HEK293T (cell line): ENCODE measurements around the gene VSTM4.

Experiments
- CTCF ChIA-PET: fragments of 350-600 bp; formaldehyde crosslinking; extraction: SDS; loops from one replicate; lab custom pipeline; 2021; ENCODE audit warnings: antibody characterized with exemption, inconsistent platforms; lab: Yijun Ruan, JAX
- POLR2A ChIA-PET: fragments of 350-600 bp; formaldehyde crosslinking; extraction: SDS; loops from one replicate; lab custom pipeline; 2020; ENCODE audit warnings: antibody characterized with exemption, inconsistent platforms; lab: Yijun Ruan, JAX
- DNase-seq: peaks from one replicate; pipeline ENCODE4 v3.0.0; 2012; ENCODE audit warnings: mixed read lengths; ENCODE audit errors: extremely low spot score
- ARNT ChIP-seq: fragments of 450-650 bp; IDR thresholded peaks from 2 replicates; pipeline ENCODE4 v1.6.1; 2017; ENCODE audit warnings: mild to moderate bottlenecking
- BHLHE40 ChIP-seq: fragments of 450-650 bp; IDR thresholded peaks from 2 replicates; pipeline ENCODE4 v1.6.1; 2016; ENCODE audit warnings: mild to moderate bottlenecking, moderate library complexity, borderline replicate concordance
- CTBP1 ChIP-seq: fragments of 450-650 bp; IDR thresholded peaks from 2 replicates; pipeline ENCODE4 v1.6.1; 2016; ENCODE audit warnings: borderline replicate concordance
- ELF4 ChIP-seq: fragments of 450-650 bp; IDR thresholded peaks from 2 replicates; pipeline ENCODE4 v1.6.1; 2017; ENCODE audit warnings: antibody characterized with exemption
- FOXA1 ChIP-seq: fragments of 450-650 bp; IDR thresholded peaks from 2 replicates; pipeline ENCODE4 v1.6.1; 2016; ENCODE audit warnings: mild to moderate bottlenecking
- FOXK2 ChIP-seq: fragments of 450-650 bp; IDR thresholded peaks from 2 replicates; pipeline ENCODE4 v1.6.1; 2016; ENCODE audit warnings: mild to moderate bottlenecking
- FOXM1 ChIP-seq: fragments of 450-650 bp; IDR thresholded peaks from 2 replicates; pipeline ENCODE4 v1.6.1; 2017; ENCODE audit warnings: mild to moderate bottlenecking, borderline replicate concordance
- HDGF ChIP-seq: fragments of 450-650 bp; IDR thresholded peaks from 2 replicates; pipeline ENCODE4 v1.6.1; 2017; ENCODE audit warnings: antibody characterized with exemption, borderline replicate concordance
- L3MBTL2 ChIP-seq: fragments of 450-650 bp; conservative IDR thresholded peaks from 2 replicates; pipeline ENCODE4 v1.6.1; 2016; ENCODE audit warnings: mild to moderate bottlenecking
- LEF1 ChIP-seq: fragments of 450-650 bp; IDR thresholded peaks from 2 replicates; pipeline ENCODE4 v1.6.1; 2017; ENCODE audit warnings: mild to moderate bottlenecking, borderline replicate concordance
- NFRKB ChIP-seq: fragments of 450-650 bp; IDR thresholded peaks from 2 replicates; pipeline ENCODE4 v1.6.1; 2016; ENCODE audit warnings: mild to moderate bottlenecking, moderate library complexity
- SP1 ChIP-seq: fragments of 450-650 bp; IDR thresholded peaks from 2 replicates; pipeline ENCODE4 v1.6.1; 2017
- SUZ12 ChIP-seq: fragments of 450-650 bp; IDR thresholded peaks from 2 replicates; pipeline ENCODE4 v1.6.1; 2016; ENCODE audit warnings: mild to moderate bottlenecking
- TARDBP ChIP-seq: fragments of 450-650 bp; IDR thresholded peaks from 2 replicates; pipeline ENCODE4 v1.6.1; 2016
- ZNF384 ChIP-seq: fragments of 450-650 bp; IDR thresholded peaks from 2 replicates; pipeline ENCODE4 v1.6.1; 2016
- TF ChIP-seq, protein P1 (sequence below): fragments of 450-650 bp; IDR thresholded peaks from 2 replicates; pipeline ENCODE4 v1.6.1; 2016

VSTM4 gene, protein sequence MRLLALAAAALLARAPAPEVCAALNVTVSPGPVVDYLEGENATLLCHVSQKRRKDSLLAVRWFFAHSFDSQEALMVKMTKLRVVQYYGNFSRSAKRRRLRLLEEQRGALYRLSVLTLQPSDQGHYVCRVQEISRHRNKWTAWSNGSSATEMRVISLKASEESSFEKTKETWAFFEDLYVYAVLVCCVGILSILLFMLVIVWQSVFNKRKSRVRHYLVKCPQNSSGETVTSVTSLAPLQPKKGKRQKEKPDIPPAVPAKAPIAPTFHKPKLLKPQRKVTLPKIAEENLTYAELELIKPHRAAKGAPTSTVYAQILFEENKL

DNA sequence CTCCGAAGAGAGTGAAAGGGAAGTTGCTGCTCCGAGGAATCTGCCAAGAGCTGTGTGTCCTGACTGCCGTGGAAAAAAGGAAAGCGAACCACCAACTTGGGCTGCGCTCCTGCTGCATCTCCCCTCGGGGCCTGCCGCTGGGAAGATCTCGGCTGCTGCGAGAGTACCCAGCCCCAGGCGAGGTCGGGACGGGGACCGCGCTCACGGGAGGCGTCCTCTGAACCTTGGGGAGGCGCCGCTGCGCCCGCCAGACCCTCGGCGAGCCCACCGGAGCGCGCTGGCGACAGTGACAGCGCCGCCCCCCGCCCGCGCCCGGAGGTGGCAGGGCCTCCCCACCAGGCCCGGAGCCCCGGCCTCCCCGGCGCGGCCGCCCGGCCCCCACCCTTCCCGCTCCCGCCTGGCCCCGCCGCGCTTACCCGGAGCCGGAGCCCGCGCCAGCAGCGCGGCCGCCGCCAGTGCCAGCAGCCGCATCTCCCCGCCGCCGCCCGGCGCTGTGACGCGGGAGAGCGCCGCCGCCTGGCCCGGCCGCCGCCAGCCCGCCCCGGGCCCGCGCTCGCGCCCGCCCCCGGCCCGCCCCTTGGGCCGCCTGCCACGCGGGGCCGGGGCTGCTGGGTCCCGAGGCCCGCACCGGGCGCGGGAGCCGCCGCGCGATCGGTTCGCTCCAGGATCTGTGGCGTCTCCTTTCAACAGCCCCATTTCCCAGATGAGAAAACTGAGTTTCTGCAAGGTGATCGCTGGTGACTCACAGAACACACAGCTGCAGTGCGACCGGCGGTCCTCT, at the start of gene VSTM4:
Gene VSTM4, minus strand, starts transcription at position 508 of the 781 bp plus-strand sequence. Its CDS starts 37 bp downstream, at position 471.
- POLR2A ChIA-PET, result no interaction called here

DNA sequence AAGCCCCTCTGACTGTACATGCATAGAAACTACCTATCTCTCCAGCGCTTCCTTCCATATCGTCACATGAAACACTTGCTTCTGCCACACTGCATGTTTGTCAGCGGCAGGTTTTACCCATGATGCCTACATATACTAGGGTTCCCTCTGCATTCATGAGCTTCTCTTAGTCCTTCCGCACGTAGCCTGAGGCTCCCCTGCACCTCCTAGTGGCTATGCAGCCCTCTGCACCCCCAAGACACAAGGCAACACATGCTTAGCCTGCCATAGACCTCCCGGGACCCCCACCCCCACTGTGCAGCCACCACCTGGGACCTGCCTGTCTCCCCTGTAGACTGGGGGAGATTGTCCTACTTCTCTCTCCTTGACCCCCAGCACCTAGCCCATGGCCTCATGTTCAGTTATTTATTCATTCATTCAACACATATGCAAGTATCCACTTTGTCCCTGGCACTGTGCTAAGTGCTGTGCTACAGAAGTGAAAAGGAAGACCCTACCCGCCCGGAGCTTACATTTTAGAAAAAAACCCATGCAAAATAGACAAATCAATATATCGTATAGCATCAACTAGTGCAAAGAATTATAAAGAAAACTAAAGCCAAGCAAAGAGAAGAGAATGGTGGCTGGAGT, 49.4 kb upstream of the VSTM4 start:
- peak; percentile 45 for DNase-seq
- POLR2A ChIA-PET, result no interaction called here
- CTCF ChIA-PET, result interaction anchor here (0.7 to 1.0 kb wide), 4 partner anchors 10 to 118 kb away, joined by 3 to 9 read pairs (median 3); no protein-coding TSS in a partner anchor
- TF ChIP-seq SUZ12, result no peak
- TF ChIP-seq LEF1, result no peak
- no peak for TF ChIP-seq NFRKB
- TF ChIP-seq CTBP1, result no peak
- TF ChIP-seq HDGF, result no peak
- no peak for TF ChIP-seq FOXK2
- no peak for TF ChIP-seq TARDBP
- no peak for TF ChIP-seq ZNF384

More for the DNA sequence above, at the start of gene VSTM4:
- CTCF ChIA-PET, result no interaction called here
- TF ChIP-seq LEF1 (no peak), L3MBTL2 (no peak), FOXK2 (no peak), CTBP1 (no peak), ELF4 (no peak), FOXM1 (no peak), TARDBP (no peak)
- peak; percentile 64 for DNase-seq

DNA sequence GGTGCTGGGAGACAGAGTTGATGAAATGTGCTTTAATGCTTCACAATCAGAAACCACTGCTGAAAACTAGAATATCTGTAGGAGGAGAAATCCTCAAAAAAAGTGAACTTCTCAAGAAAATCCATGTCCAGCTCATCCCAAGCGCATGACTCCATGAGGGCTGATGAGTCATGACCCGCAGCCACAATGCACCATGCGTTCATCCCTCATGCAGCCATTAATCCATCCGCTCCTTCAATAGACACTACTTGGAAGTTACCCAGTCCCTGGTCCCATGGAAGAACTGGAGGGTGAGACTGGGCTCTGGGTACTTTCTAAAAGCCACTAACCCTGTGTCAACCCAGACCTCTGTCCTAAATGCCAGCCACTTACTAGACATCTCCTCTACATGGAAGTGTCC, 48.4 kb upstream of the VSTM4 start:
- TF ChIP-seq FOXA1 (no peak), LEF1 (no peak), HDGF (no peak), FOXK2 (no peak), SP1 (no peak), CTBP1 (no peak), BHLHE40 (no peak), L3MBTL2 (no peak), NFRKB (no peak), SUZ12 (no peak)
- TF ChIP-seq, protein P1, sequence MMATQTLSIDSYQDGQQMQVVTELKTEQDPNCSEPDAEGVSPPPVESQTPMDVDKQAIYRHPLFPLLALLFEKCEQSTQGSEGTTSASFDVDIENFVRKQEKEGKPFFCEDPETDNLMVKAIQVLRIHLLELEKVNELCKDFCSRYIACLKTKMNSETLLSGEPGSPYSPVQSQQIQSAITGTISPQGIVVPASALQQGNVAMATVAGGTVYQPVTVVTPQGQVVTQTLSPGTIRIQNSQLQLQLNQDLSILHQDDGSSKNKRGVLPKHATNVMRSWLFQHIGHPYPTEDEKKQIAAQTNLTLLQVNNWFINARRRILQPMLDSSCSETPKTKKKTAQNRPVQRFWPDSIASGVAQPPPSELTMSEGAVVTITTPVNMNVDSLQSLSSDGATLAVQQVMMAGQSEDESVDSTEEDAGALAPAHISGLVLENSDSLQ, result no peak
- ChIA-PET POLR2A (no interaction called here), CTCF (interaction anchor here (0.8 kb wide), 1 partner anchor 118 kb away, joined by 3 read pairs; no protein-coding TSS in a partner anchor)
- DNase-seq, result no peak

DNA sequence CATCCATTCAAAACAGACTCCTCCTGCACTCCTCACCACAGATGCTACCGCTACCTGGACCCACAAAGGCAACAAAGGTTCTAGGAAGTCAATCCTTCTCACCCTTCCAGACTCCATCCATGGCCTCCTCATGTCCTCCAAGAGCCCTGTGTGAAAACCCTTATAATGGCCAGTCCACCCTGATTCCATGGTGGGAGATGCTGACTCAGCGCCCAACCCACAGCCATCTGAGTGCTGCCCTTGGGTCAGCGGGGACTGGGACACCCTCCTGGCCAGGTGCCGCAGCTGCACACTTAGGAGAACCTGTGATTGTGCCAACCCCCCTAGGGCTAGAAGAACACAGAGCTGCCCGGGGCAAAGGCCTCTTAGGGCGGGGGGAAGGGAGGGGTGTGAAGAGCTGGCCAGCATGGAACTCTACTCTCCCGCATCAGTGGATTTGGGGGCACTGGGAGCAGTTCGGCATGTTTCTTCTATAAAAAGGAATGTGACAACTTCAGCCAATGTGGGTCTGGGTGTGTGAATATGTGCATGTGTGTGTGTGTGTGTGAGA, 47.5 kb upstream of the VSTM4 start:
- DNase-seq, result no peak
- TF ChIP-seq SP1 (no peak), CTBP1 (no peak), ELF4 (no peak), NFRKB (no peak), FOXM1 (no peak), BHLHE40 (no peak), SUZ12 (no peak), L3MBTL2 (no peak), HDGF (no peak), FOXK2 (no peak), LEF1 (no peak), TARDBP (no peak), ARNT (no peak), ZNF384 (no peak), FOXA1 (no peak)
- TF ChIP-seq, protein P1, result no peak
- ChIA-PET POLR2A (no interaction called here), CTCF (no interaction called here)

DNA sequence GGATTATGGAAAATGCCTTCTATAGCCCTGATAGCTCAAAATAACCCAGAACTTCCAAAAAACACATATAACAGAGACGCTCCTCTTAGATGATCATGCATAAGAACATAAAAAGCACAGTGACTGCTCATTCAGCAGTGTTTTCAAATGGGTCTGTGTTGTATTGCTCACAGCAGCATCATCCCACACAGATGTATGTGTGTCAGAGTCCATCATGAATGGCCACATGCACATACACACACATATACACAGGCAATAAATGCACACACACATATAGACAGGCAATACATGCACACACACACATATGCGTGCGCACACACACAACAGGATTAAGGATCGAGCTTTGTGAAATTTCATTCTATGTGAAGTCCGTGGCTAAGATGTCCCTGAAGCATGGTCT, 46.7 kb upstream of the VSTM4 start:
- DNase-seq, result no peak
- TF ChIP-seq BHLHE40, result no peak
- TF ChIP-seq ZNF384, result no peak
- no peak for TF ChIP-seq SUZ12
- TF ChIP-seq CTBP1, result no peak
- no peak for TF ChIP-seq FOXA1
- no peak for TF ChIP-seq LEF1
- no peak for TF ChIP-seq NFRKB
- no peak for TF ChIP-seq SP1
- TF ChIP-seq TARDBP, result no peak
- TF ChIP-seq ELF4, result no peak
- no peak for TF ChIP-seq HDGF
- TF ChIP-seq, protein P1, result no peak
- TF ChIP-seq ARNT, result no peak
- TF ChIP-seq FOXK2, result no peak
- TF ChIP-seq L3MBTL2, result no peak
- ChIA-PET CTCF (interaction anchor here (1.1 to 1.4 kb wide), 2 partner anchors 501 to 504 kb away, joined by 4 to 7 read pairs; no protein-coding TSS in a partner anchor), POLR2A (no interaction called here)
